NCI-H345 treated with DMSO at 0.1 percent for 48 hours (cell line): ENCODE measurements around the gene RASGRF2.
A peak's percentile ranks its signal among the peaks of the same experiment; 100 is the strongest.

Experiments used
- DNase-seq: peaks from one replicate; lab custom pipeline; 2025; ENCODE audit not compliant: unreplicated experiment; lab: John Stamatoyannopoulos, UW

RASGRF2 gene

DNA sequence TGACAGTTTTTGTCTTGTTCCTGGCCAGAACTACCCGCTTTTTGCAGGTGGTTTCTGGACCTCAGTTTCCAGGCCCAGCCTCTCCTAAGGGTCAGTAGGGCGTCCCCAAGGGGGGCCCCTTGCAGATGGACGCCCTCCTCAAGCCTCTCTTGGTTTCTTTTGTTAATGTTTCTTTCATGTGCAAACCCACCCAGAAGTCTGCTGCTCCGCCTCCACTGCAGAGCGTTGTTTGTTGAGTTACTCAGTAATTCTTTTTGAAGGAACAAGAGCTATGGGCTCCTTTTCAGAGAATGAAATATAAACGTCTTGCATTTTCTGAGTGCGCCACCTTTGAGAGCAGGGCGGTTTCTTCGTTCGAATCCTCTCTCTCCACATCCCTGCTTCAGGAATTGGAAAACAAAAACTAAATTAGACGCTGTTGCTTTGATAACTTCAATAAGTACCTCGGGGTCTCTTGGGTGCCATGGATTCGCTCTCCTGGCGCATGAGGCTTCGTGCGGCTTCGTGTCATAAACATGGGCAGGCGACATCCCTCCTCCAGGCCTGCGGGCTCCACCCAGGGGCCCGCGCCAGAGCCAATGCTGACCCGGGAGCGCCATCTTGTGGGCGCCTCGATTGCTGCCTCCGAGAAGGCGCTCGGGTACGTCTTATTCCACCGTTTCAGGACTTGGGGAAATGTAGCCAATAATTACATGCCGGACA lies 234.6 kb downstream of the RASGRF2 start:
- peak; percentile 54 for DNase-seq

DNA sequence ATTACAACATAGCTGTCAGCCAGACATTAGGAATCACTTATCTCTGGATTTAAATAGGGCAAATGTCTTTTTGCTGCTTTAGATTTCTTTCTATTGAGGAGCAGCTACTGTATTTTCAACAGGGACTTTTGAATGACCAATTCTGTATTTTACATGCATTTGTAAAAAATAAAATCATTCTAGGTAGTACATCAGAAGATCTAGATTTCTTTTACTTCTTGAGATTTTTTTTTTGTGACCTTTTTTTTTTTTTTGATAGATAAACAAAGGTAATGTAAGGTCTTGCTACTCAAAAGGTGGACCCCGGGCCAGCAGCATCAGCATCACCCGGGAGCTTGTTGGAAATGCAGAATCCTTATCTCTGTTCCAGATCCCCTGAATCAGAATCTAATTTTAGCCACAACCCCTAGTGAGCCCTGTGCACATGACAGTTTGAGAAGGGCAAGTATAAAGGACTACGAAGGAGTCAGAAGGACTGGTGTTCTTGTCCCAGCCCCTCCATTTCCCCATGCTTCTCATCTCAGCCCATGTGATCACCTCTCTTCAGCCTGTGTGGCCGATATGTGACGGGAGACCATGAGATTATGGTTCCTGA lies 235.3 kb downstream of the RASGRF2 start:
- DNase-seq: no peak

DNA sequence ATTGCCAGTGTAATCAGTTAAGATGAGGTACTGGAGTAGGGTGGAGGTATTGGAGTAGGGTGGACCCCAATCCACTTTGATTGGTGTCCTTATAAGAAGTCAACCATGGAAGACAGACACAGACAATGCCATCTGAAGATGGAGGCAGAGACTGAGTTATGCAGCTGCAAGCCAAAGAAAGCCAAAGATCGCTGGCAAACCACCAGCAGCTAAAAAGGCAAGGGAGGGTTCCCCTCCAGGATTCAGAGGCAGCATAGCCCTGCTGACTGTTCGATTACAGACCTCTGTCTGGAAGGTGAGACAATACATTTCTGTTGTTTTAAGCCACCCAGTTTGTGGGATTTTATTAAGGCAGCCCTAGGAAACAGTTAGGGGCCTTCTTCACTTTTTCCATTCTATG lies 242.5 kb downstream of the RASGRF2 start:
- DNase-seq: no peak

DNA sequence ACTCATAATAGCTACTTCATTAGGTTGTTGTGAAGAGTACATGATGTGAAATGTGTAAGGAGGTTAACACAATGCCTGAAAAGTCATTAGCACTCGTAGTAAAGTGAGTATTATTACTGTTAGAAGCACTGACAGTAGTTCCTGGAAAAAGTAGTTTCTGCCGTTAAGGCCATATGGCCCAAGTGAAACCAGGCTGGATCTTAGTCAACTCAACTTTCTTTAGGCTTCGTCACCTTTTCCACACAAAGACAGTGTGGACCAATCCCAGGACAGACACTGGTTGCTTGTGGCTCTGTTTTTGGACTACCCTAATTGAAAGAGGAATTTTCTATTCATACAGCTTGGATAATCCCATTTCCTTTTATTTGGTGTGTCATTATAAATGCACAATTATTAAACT lies 243.6 kb downstream of the RASGRF2 start:
- DNase-seq: no peak

DNA sequence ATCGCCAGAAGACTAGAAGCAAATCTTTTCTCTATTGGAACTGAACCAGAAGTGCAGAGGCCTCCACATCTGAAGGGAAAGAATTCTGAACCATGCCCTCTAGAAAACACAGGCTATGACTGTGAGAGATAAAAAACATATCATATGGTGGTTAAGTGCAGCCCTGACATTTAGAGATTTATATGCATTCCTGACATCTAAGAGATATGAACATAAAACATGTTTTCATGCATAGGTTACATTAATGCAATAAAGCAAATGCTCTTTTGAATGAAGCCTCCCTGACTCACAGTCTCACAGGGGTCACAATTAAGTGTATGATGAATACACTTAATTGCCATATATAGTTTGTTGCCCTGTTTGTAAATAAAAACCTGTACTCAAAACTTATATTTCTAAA lies 244.0 kb downstream of the RASGRF2 start:
- no peak for DNase-seq

DNA sequence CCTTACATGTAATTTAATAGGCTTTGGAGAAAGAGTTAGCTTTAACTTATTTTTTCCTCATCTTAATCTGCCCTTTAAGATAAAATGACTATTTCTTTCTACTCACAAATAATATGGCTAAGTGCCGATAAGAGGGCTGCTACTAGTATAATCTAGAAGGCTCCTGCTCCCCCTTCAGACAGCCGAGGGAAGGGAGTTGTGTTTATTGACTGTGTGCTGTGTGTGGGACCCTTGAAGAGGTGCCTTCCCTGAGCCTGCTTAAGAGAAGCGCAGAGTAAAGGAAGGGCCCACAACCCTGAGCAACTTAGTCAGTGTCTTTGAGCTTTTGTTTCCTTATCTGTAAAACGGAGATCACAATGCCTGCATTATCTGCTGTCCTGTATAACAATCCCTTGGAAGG lies 244.9 kb downstream of the RASGRF2 start:
- no peak for DNase-seq

DNA sequence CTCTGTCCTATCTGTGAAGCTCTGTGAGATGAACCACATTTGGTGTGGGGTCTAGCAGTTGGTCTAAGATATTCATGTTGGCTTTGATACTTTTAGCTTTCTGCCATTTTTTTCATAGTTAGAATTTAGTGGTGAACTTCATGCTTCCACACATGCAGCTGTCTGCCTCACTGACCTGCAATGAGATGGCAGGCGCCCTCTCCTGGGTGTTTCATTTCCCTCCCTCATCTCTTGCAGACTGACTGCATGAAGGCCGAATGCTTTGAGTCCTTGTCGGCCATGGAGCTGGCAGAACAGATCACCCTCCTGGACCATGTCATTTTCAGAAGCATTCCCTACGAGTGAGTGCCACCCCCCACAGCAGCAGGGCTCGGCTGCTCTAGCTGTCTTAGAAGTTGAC lies 246.8 kb downstream of the RASGRF2 start:
- no peak for DNase-seq

DNA sequence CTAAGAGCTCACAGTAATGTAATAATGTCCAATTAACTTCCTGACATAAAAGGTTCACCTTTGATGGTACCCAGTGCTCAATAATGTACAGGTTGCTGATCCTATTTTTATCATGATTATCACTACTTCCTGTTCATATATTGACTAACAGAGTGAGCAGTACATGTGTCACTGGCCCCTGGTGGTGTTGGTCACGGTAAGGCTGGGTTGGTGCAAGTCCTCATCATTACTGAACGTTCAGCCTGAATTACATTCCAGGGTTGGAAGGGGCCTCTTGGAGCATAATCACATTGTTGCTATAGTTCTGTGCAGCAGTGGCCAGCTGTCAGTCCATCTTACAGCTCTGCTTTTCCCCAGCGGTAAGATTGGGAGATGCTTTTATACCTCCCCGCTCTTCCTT lies 248.7 kb downstream of the RASGRF2 start:
- no peak for DNase-seq

DNA sequence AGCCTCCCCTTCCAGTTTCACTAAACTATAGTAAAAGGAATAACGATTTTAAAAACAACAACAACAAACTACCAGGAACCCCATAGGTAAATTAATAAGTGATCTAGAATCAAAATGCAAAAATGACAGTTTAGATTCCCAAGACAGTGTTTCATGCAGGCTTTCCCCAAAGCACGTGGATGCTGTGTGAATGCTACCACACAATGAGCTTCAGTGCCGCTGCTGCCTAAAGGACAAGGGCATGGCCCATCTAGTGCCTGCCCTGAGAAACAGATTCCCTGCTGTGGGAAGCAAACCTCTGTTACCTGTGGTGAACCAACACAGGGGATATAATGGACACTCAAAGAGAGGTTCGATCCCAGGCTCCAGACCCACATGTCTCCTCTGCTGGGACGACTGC lies 249.2 kb downstream of the RASGRF2 start:
- no peak for DNase-seq

DNA sequence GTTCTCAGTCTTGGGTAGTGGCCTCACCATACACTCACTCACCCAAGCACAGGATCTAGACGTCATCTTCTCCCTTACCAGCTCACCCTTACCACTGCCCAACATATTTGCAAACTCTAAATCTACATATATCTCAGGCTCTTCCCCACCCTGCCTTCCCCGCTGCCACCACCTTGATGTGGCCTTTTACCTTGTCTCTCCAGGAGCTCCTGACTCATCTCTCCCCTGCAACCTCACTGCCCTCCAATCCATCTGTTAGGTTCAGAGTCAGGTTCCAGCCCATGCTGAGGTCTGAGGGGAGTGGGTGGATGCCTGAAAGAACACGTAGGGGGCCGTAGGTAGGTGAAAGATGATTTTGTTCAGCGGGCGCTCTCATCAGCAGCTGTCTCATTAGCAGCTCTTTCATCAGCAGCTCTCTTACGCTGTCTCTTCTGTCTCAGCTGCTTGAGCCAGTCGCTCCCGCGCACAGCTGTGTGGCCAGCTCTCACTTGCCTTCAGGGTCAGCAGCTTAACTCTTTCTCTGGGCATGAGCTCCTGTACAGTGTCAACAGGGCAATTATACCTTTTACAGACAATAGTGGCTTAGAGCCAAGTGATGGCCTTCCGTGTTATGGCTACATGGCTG lies 249.8 kb downstream of the RASGRF2 start:
- DNase-seq: no peak

DNA sequence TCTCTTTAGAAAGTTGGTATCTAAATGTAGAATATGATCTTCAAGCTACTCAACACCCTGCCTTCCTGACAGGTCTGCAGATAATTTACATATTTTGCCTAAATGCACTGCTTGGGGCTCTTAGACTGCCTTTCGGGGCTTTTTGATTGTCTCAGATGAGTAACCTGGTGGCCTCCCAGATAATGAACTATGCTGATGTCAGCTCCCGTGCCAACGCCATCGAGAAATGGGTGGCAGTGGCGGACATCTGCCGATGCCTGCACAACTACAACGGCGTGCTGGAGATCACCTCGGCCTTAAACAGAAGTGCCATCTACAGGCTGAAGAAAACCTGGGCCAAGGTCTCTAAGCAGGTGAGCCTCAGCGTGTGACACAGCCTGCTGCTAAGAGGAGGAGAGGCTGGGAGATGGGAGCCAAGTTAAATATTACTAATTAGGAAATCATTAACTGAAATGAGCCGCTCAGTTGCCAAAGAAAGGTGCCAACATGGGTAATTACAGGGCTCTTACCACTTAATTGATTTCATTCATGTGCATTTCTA lies 252.1 kb downstream of the RASGRF2 start:
- DNase-seq: no peak

DNA sequence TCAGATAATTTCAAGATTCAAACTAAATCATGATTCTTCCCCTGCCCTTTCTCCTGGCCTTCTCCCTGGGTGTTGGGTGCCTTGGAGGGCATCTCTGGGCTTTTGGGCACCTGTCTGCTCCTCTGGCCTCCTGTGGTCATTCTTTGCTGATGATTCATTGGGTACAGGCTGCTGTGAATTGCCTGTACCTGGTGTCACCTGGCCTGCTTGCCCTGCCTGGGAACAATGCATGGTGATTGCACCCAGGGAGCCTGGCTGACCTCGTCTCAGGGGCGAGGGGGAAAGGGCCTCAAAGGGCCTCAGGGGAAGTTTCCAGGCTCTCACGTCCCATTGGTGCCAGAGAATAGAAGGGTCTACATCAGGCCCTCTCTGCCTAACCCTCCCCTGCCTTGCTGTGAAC lies 252.9 kb downstream of the RASGRF2 start:
- DNase-seq: no peak

DNA sequence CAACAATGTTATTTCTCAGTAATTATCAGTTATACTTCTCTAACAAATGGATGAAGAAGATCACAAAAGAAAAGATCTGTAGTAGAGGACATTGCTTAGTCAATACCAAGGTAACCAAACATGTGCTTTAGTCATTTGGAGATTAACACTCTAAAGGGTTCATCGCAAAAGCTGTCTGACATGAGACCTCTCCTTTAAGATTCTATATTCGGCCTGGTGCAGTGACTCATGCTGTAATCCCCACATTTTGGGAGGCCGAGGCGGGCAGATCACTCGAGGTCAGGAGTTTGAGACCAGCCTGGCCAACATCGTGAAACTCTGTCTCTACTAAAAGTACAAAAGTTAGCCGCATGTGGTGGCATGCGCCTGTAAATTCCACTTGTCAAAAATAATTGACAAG lies 254.7 kb downstream of the RASGRF2 start:
- no peak for DNase-seq

DNA sequence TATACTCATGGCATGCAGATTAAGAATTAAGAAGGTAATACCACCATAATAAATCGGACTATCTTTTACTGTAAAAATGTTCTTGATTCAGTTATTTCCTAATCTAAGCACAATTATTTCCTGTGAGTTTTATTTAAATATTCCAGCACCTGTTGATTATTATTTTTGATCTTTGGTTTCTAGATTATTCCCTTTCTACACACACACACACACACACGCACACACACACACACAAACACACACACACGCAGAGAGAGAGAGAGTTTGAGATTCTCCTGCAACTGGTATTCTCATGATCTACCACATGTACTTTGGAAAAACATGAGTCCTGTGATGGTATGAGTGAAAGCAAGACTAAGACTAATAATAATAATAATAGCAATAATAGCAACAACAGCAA lies 256.0 kb downstream of the RASGRF2 start:
- DNase-seq: no peak

DNA sequence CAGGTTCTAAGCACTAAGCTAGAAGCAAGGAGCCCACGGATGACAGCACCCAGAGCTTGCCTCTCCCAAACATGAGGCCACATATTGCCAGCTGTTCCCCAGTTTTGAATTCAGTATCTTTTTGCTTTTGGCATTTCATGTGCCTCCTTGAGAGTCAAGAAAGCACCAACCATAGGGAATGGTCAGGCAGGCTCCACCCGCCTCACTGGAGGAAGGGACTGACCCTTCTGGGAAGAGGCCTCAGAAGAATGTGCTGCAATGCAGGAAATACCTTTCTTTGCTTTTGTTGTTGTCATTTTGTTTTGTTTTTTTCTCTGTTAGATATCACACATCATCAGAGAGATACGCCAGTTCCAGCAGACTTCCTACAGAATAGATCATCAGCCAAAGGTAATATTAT lies 259.2 kb downstream of the RASGRF2 start:
- DNase-seq: no peak

DNA sequence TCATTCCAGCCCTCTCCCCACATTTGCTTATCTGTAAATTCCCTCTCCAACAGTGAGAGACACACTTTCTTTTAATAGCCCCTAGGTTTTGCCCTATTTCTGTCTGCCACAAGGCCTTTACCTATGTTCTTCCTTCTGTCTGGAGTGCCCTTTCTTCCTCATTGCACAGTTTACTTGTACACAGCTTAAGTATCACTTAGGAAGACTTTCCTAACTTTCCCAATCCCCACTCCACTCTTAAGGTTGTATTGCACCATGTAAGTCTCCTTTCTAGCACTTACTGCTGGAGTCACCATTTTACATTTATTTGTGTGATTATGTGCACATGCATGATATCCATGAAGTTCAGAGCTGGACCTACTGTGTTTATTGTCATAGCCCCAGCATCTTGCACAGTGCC lies 262.1 kb downstream of the RASGRF2 start:
- no peak for DNase-seq

DNA sequence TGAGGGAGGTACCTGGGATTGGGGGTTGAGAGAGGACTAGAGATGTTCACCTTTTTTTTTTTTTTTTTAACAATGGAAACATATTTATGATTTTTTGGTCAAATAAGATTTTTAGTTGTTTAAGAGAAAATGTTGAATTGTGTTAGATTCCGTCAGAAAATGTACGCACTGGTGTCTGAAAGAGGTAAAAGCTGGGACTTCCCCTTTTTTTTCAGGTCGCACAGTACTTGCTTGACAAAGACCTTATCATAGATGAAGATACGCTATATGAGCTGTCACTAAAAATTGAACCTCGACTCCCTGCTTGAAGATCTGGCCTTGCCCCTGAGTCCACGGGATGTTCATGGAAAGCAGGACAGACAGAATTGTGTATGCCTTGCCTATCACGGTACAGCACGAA lies 265.3 kb downstream of the RASGRF2 start:
- DNase-seq: no peak

DNA sequence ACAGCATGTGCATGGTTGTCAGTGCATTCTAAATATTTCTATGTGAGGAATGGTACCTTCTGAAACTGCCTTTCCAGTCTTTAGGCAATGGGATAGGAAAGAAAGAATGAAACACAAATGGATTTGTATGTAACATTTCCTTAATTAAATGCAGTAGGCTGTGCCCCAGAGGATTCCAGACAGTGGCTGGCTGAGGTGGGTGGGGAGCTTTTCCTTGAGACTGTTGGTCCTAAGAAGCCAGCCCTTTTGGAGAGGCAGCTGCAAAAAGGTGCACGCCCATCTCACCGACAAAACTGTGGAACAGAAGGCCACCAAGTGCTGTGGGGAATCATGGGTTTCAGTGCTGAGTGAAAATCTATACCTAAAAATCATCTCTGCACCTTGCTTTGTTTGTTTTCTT lies 266.1 kb downstream of the RASGRF2 start:
- DNase-seq: no peak

DNA sequence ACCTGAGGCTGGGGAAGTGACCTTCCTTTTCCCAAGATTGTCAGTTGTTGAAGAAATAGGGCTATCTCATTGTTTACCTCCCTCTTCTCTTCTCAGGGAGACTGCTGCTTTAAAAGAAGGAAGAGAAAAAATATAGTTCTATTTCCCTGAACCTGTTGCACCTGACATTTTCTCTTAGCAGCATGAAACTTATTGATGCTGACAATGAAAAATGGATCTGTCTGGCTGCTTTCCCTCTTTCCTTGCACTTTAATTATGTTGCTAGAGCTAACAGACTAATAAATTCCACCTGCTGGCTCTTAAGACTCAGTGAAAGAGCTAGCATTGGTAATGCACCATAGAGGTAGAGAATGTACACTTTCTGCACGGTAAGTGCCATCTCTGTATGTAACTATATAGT lies 266.8 kb downstream of the RASGRF2 start:
- DNase-seq: no peak

DNA sequence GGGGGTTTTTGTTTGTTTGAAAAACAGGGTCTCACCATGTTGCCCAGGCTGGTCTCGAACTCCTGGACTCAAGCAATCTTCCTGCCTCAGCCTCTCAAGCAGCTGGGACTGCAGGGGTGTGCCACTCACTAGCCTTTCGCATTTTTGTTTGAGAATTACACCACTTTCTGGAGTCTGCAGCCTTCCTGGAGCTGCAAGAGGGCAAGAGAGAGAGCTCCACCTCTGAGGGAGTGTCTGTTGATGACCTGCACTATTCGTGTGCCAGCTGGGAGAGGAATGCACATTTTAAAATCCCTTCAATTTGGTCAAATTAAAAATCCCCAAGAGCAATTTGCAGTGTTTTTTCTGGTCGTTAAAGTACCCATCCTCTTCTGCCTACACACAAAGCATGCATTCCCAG lies 267.9 kb downstream of the RASGRF2 start:
- DNase-seq: no peak

DNA sequence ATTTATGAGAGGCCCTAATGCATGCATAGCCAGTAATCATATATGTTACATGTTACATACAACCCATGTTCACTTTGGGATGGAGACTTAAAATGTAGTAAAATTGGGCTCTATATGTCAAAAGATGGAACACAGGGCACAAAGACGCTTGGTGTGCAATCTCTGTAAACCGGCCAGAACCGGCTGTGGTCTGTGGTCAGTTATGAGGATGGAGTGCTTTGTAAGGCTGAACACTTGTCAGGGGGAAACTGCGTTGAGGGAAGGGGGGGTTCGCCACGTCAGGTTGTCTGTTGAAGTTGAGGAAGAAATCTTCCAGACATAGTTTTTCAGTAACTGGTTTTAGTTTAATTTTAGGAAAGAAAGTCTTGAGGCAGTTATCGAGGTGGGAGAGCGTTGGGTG lies 270.3 kb downstream of the RASGRF2 start:
- no peak for DNase-seq

DNA sequence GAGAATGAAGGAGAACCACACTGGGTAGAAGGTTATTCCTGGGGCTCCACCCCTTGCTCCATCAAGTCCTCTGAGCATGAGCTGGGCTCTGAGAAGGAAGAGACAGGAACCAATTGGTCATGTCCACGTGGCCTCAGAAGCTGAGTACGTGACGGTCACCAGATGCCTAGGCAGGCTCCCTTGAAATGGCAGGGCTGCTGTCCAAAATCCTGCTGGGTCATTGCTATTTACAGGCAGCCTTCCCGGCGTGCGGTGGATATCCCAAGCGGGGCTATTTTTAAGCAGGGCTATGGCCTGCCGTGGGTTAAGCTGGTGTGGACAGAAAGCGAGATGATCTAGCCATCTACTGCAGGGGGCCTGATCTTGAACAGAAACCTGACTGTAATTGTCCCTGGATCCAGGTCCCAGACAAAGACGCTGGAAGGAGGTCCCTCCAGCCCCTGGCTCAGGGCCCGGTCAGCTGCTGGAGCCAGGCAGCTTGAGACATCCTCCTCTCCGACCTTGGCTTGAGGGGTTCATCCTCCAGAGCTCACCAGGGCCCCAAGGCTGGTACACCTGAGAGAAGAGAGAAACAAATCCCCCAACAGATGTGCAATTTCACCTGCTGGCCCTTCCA lies 272.4 kb downstream of the RASGRF2 start:
- DNase-seq: no peak
